OCI-LY7 (cell line): ENCODE measurements around the gene MORF4L1. TPM values are rescaled to one million over a fixed set of nuclear protein-coding genes. Genes with fewer than 3 reads are reported as not detected.

Experiments
- BruUV-seq: library from RNA; stranded (reverse); fragments of 400-500 nt; replicated peaks from 2 replicates; lab custom pipeline; 2021; lab: Mats Ljungman, UMichigan
- CTCF ChIA-PET: fragments of 300-600 bp; sonication (Branson Sonifier 250); formaldehyde crosslinking; loops from one replicate; lab custom pipeline; 2022; ENCODE audit warnings: antibody characterized with exemption; ENCODE audit not compliant: unreplicated experiment; lab: Charles Lee
- POLR2A ChIA-PET: fragments of 300-600 bp; sonication (Branson Sonifier 250); formaldehyde crosslinking; loops from one replicate; lab custom pipeline; 2022; ENCODE audit warnings: antibody characterized with exemption; lab: Charles Lee
- DNase-seq: peaks from one replicate; pipeline ENCODE4 v3.0.0-alpha.2; 2015; ENCODE audit warnings: low spot score
- H2AFZ ChIP-seq: fragments of 200-600 bp; sonication (generic), shearing (Covaris generic); 2 replicates; pipeline ENCODE4 v1.6.1; 2014; ENCODE audit warnings: mild to moderate bottlenecking, antibody characterized with exemption, low read length, moderate library complexity
- H3K27ac ChIP-seq: fragments of 200-600 bp; sonication (generic); 2 replicates; pipeline ENCODE4 v1.5.1; 2014; ENCODE audit warnings: mixed run types, low read depth, mild to moderate bottlenecking, moderate library complexity, low read length, inconsistent platforms; ENCODE audit not compliant: poor library complexity, severe bottlenecking
- H3K36me3 ChIP-seq: fragments of 200-600 bp; sonication (generic); 2 replicates; pipeline ENCODE4 v1.6.1; 2014; ENCODE audit warnings: mild to moderate bottlenecking, antibody characterized with exemption, low read length, moderate library complexity, mixed read lengths; ENCODE audit not compliant: insufficient read depth
- H3K4me1 ChIP-seq: fragments of 200-600 bp; sonication (generic); 2 replicates; pipeline ENCODE4 v1.5.1; 2014; ENCODE audit warnings: mild to moderate bottlenecking, low read length; ENCODE audit not compliant: insufficient read depth, poor library complexity, severe bottlenecking
- H3K4me2 ChIP-seq: fragments of 200-600 bp; sonication (generic); 2 replicates; pipeline ENCODE4 v1.6.1; 2014; ENCODE audit warnings: mild to moderate bottlenecking, low read length
- H3K4me3 ChIP-seq: fragments of 200-600 bp; sonication (generic); 2 replicates; pipeline ENCODE4 v1.5.1; 2014; ENCODE audit warnings: mild to moderate bottlenecking, low read depth, low read length; ENCODE audit not compliant: poor library complexity, severe bottlenecking
- H3K79me2 ChIP-seq: fragments of 200-600 bp; sonication (generic); 2 replicates; pipeline ENCODE4 v1.6.1; 2016; ENCODE audit warnings: low read depth, mild to moderate bottlenecking, low read length, moderate library complexity, mixed read lengths; ENCODE audit not compliant: insufficient read depth
- H3K9me2 ChIP-seq: fragments of 200-600 bp; sonication (generic); 2 replicates; pipeline ENCODE4 v1.6.1; 2016; ENCODE audit warnings: mild to moderate bottlenecking, low read length, mixed read lengths; ENCODE audit not compliant: insufficient read depth
- H3K9me3 ChIP-seq: fragments of 200-600 bp; sonication (generic); 2 replicates; pipeline ENCODE4 v1.6.1; 2014; ENCODE audit warnings: mild to moderate bottlenecking, mixed run types, low read length, mixed read lengths
- H4K20me1 ChIP-seq: fragments of 200-600 bp; sonication (generic); 2 replicates; pipeline ENCODE4 v1.6.1; 2014; ENCODE audit warnings: mild to moderate bottlenecking, antibody characterized with exemption, low read length, moderate library complexity, mixed read lengths; ENCODE audit not compliant: insufficient read depth
- EZH2phosphoT487 ChIP-seq: fragments of 200-600 bp; sonication (generic); IDR thresholded peaks from 2 replicates; pipeline ENCODE4 v1.6.1; 2018; ENCODE audit warnings: low read depth, borderline replicate concordance, mild to moderate bottlenecking, mixed run types, antibody characterized with exemption, low read length, moderate library complexity, mixed read lengths
- intact Hi-C: fragments of 100-400 bp; cut with micrococcal nuclease; formaldehyde crosslinking; loops from one replicate; pipeline ENCODE4 v1.10.0; 2022; ENCODE audit not compliant: unreplicated experiment
- total RNA-seq, 2 experiments: library from RNA; depleted of rRNA in 1 of 2; stranded (reverse); fragments of >200 nt in 1 of 2; shearing (Covaris generic) in 1 of 2; gene quantifications; 2 replicates each; pipeline ENCODE4 v1.2.3, GENCODE V29; 2014 to 2022
- TF ChIP-seq, protein P1 (sequence below): fragments of 200-600 bp; sonication (generic); conservative IDR thresholded peaks from 2 replicates; pipeline ENCODE4 v1.5.1; 2014; ENCODE audit warnings: mild to moderate bottlenecking, antibody characterized with exemption, low read length, moderate library complexity, mixed read lengths

The MORF4L1 gene
- total RNA-seq, 2 experiments from 2014 or later = 152 to 286 TPM

DNA sequence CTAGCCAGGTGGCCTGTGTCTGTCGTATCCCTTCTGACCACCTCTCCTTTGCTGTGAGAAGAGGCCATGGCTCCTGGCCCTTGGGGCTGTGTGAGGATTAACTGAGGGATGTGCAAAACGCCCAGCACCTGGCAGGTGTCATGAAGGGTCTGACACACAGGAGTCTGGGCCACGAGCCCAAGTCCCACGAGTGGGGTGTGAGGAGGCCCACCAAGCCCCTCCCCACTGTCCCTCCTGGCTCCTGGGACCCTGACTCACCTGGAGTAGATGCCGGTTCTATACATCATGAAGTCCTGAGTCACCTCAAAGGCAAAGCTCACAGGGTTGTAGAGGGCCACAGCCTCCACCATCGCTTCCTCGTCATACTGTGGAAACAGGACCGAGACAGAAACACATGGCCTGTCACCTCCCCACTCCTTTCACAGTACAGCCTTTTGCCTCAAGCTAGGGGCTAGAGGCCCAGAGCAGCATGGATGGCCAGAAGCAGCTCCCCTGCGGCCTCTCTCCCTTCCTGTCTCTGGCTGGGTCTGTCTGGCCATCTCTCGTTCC, 52.5 kb downstream of the MORF4L1 start:
- TF ChIP-seq, protein P1, sequence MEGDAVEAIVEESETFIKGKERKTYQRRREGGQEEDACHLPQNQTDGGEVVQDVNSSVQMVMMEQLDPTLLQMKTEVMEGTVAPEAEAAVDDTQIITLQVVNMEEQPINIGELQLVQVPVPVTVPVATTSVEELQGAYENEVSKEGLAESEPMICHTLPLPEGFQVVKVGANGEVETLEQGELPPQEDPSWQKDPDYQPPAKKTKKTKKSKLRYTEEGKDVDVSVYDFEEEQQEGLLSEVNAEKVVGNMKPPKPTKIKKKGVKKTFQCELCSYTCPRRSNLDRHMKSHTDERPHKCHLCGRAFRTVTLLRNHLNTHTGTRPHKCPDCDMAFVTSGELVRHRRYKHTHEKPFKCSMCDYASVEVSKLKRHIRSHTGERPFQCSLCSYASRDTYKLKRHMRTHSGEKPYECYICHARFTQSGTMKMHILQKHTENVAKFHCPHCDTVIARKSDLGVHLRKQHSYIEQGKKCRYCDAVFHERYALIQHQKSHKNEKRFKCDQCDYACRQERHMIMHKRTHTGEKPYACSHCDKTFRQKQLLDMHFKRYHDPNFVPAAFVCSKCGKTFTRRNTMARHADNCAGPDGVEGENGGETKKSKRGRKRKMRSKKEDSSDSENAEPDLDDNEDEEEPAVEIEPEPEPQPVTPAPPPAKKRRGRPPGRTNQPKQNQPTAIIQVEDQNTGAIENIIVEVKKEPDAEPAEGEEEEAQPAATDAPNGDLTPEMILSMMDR = no peak
- TF ChIP-seq EZH2phosphoT487 = no peak
- no peaks in the 10 kb centered on the region for H3K9me3 ChIP-seq
- intact Hi-C loops = no loop called here
- no peaks in the 10 kb centered on the region for H3K79me2 ChIP-seq
- H3K9me2 ChIP-seq = no peaks in the 10 kb centered on the region
- no peak overlapping the region for H3K27ac ChIP-seq
- no peak overlapping the region for H2AFZ ChIP-seq
- ChIA-PET POLR2A (interaction anchor here (0.7 to 0.9 kb wide), 2 partner anchors 19 to 21 kb away, joined by 4 to 7 read pairs; no protein-coding TSS in a partner anchor), CTCF (no interaction called here)
- H4K20me1 ChIP-seq = no peaks in the 10 kb centered on the region
- H3K36me3 ChIP-seq = peaks cover 27% of the 10 kb centered on the region; the same call in 1 of the 2 replicates
- no peak overlapping the region for H3K4me3 ChIP-seq
- BruUV-seq = no TSS peak
- no peak overlapping the region for H3K4me2 ChIP-seq
- no peaks in the 10 kb centered on the region for H3K4me1 ChIP-seq
- no peak for DNase-seq

DNA sequence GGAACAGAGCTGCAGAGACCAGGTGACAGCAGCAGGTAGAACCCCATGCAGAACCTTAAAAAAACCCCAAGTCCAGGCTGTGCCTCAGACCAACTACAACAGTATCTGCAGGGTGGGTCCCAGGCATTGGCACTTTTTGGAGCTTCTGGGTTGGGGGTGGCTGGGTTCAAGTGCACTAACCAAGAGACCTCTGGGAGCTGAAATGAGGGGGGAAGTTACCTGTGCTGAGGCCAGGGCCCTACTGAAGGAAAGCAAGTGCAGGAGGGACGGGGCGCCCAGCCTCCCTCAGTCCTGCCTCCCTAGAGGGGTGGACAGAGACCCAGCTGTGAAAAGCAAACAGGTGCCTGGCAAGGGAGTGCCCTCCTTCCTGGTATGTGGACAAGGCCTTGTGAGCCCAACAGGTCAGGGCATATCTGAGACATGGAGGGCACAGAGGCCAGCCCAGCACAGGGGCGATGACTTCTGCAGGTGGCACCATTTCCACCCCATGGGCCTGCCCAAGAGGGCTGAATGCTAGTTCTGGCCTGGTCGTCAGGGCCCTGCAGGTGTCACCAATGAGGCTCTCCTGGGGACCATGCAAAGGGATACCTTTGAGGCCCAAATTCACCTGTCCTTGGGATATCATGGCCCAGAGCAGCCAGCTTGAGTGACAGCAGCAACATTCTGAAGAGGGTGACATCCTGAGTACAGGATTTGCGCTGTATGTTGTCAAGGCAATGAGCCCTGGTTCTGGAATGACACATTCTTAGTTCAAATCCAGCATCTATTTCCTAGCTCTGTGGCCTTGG, 53.5 kb downstream of the MORF4L1 start:
- H3K27ac ChIP-seq = no peak overlapping the region
- H3K4me2 ChIP-seq = no peak overlapping the region
- H3K36me3 ChIP-seq = peaks cover 23% of the 10 kb centered on the region; the same call in 1 of the 2 replicates
- ChIA-PET CTCF (no interaction called here), POLR2A (interaction anchor here (0.6 kb wide), 1 partner anchor 1140 kb away, joined by 3 read pairs; no protein-coding TSS in a partner anchor)
- TF ChIP-seq EZH2phosphoT487 = no peak
- TF ChIP-seq, protein P1 = 0 out of 2 replicates have a peak, but pooled peaks have one; percentile 11
- H3K9me2 ChIP-seq = no peaks in the 10 kb centered on the region
- no TSS peak for BruUV-seq
- no peak for DNase-seq
- no peaks in the 10 kb centered on the region for H4K20me1 ChIP-seq
- H3K79me2 ChIP-seq = no peaks in the 10 kb centered on the region
- intact Hi-C loops = no loop called here
- H2AFZ ChIP-seq = no peak overlapping the region
- no peak overlapping the region for H3K4me3 ChIP-seq
- H3K9me3 ChIP-seq = no peaks in the 10 kb centered on the region
- H3K4me1 ChIP-seq = no peaks in the 10 kb centered on the region
